IMR-90 (cell line): ENCODE data around the gene HERC3. TPM values are rescaled to one million over a fixed set of nuclear protein-coding genes. Genes with fewer than 3 reads are reported as not detected.

Experiments
- ATAC-seq: fragments of 200-7000 bp; cut with Tn5 transposase; 2 replicates; pipeline ENCODE4 v1.9.1; 2020; ENCODE audit warnings: low read depth, mild to moderate bottlenecking, moderate library complexity
- BruUV-seq: library from RNA; stranded (reverse); fragments of 400-500 nt; replicated peaks from 2 replicates; lab custom pipeline; 2021; lab: Mats Ljungman, UMichigan
- CTCF ChIA-PET: fragments of 300-600 bp; formaldehyde crosslinking; extraction: SDS; loops from one replicate; lab custom pipeline; 2021; ENCODE audit warnings: antibody characterized with exemption; lab: Yijun Ruan, JAX
- POLR2A ChIA-PET: fragments of 300-600 bp; sonication (Branson Sonifier 250); formaldehyde crosslinking; loops from one replicate; lab custom pipeline; 2022; ENCODE audit warnings: antibody characterized with exemption; ENCODE audit not compliant: unreplicated experiment; lab: Charles Lee
- DNase-seq: peaks from one replicate; pipeline ENCODE4 v3.0.0; 2013
- H2AFZ ChIP-seq: replicated peaks from 2 replicates; pipeline ENCODE3; 2013; ENCODE audit warnings: low read length, mild to moderate bottlenecking; ENCODE audit not compliant: poor library complexity
- H2AK5ac ChIP-seq: 2 replicates; pipeline ENCODE4 v1.6.1; 2013; ENCODE audit warnings: low read depth, low read length, inconsistent platforms
- H2AK9ac ChIP-seq: replicated peaks from 2 replicates; pipeline ENCODE3; 2013; ENCODE audit warnings: mild to moderate bottlenecking, low read depth, low read length, moderate library complexity; ENCODE audit not compliant: poor library complexity
- H2BK120ac ChIP-seq: 2 replicates; pipeline ENCODE4 v1.6.1; 2013; ENCODE audit warnings: low read depth, low read length, inconsistent platforms
- H2BK15ac ChIP-seq: 3 replicates; pipeline ENCODE4 v1.6.1; 2013; ENCODE audit warnings: low read depth, low read length, inconsistent platforms
- H2BK20ac ChIP-seq: 2 replicates; pipeline ENCODE4 v1.6.1; 2013; ENCODE audit warnings: low read depth, mild to moderate bottlenecking, inconsistent platforms, low read length, moderate library complexity
- H2BK5ac ChIP-seq: 2 replicates; pipeline ENCODE4 v1.6.1; 2013; ENCODE audit warnings: mild to moderate bottlenecking, low read depth, low read length, inconsistent platforms; ENCODE audit not compliant: poor library complexity, severe bottlenecking
- H3K14ac ChIP-seq: replicated peaks from 2 replicates; pipeline ENCODE4 v1.6.1; 2013; ENCODE audit warnings: low read depth, low read length, inconsistent platforms
- H3K18ac ChIP-seq: 2 replicates; pipeline ENCODE4 v1.6.1; 2013; ENCODE audit warnings: low read depth, low read length, control low read depth
- H3K23ac ChIP-seq: 2 replicates; pipeline ENCODE4 v1.6.1; 2013; ENCODE audit warnings: low read depth, low read length, inconsistent platforms
- H3K27ac ChIP-seq: 2 replicates; pipeline ENCODE4 v1.5.1; 2013; ENCODE audit warnings: mild to moderate bottlenecking, control low read depth, low read length; ENCODE audit not compliant: insufficient read depth
- H3K27me3 ChIP-seq: 2 replicates; pipeline ENCODE4 v1.6.1; 2013; ENCODE audit warnings: low read length; ENCODE audit not compliant: control insufficient read depth, insufficient read depth
- H3K36me3 ChIP-seq: 2 replicates; pipeline ENCODE4 v1.6.1; 2013; ENCODE audit warnings: low read length, mixed read lengths; ENCODE audit not compliant: control insufficient read depth, insufficient read depth
- H3K4ac ChIP-seq: 2 replicates; pipeline ENCODE4 v1.6.1; 2013; ENCODE audit warnings: low read depth, low read length, inconsistent platforms
- H3K4me1 ChIP-seq: 2 replicates; pipeline ENCODE4 v1.6.1; 2013; ENCODE audit warnings: low read length, mixed read lengths; ENCODE audit not compliant: control insufficient read depth, insufficient read depth
- H3K4me2 ChIP-seq: 2 replicates; pipeline ENCODE4 v1.6.1; 2013; ENCODE audit warnings: low read depth, mild to moderate bottlenecking, control low read depth, low read length, moderate library complexity
- H3K4me3 ChIP-seq: 2 replicates; pipeline ENCODE4 v1.5.1; 2013; ENCODE audit warnings: low read depth, mild to moderate bottlenecking, control low read depth, low read length, moderate library complexity; ENCODE audit not compliant: insufficient read depth
- H3K56ac ChIP-seq: 2 replicates; pipeline ENCODE4 v1.6.1; 2013; ENCODE audit warnings: low read length, inconsistent platforms; ENCODE audit not compliant: insufficient read depth; ENCODE audit errors: extremely low read depth
- H3K79me1 ChIP-seq, 2 experiments: 2 replicates each; pipeline ENCODE4 v1.6.1; 2013; ENCODE audit warnings: low read length in 2 of 2, inconsistent platforms in 1 of 2, low read depth in 1 of 2
- H3K9ac ChIP-seq: 2 replicates; pipeline ENCODE4 v1.6.1; 2013; ENCODE audit warnings: low read depth, low read length, control low read depth
- H3K9me1 ChIP-seq: 2 replicates; pipeline ENCODE4 v1.6.1; 2013; ENCODE audit warnings: low read length, inconsistent platforms; ENCODE audit not compliant: insufficient read depth
- H3K9me3 ChIP-seq: 2 replicates; pipeline ENCODE4 v1.6.1; 2013; ENCODE audit warnings: low read length; ENCODE audit not compliant: control insufficient read depth, insufficient read depth
- H4K20me1 ChIP-seq: 2 replicates; pipeline ENCODE4 v1.6.1; 2013; ENCODE audit warnings: low read length, inconsistent platforms; ENCODE audit not compliant: insufficient read depth
- H4K5ac ChIP-seq: 2 replicates; pipeline ENCODE4 v1.6.1; 2013; ENCODE audit warnings: mild to moderate bottlenecking, low read depth, low read length, control low read depth
- H4K8ac ChIP-seq, 2 experiments: 2 replicates each; pipeline ENCODE4 v1.6.1; 2013; ENCODE audit warnings: low read depth in 2 of 2, low read length in 2 of 2, control low read depth in 1 of 2, inconsistent platforms in 1 of 2
- H4K91ac ChIP-seq: 2 replicates; pipeline ENCODE4 v1.6.1; 2013; ENCODE audit warnings: low read depth, low read length, inconsistent platforms; ENCODE audit not compliant: insufficient read depth
- WGBS, 2 experiments: methylation state at CpG; one replicate each; pipeline versions ENCODE4 v1.1.5 to v1.1.7; 2013; ENCODE audit warnings: missing lambda C conversion rate in 2 of 2; ENCODE audit not compliant: insufficient read length in 1 of 2; ENCODE audit errors: extremely low coverage in 2 of 2; 5-methylcytosine and 5-hydroxymethylcytosine counted together
- dilution Hi-C: fragments of 300-500 bp; cut with HindIII; formaldehyde crosslinking; loops from one replicate; pipeline ENCODE4 v1.14.3; 2018; ENCODE audit warnings: low sequenced_read_pairs; ENCODE audit not compliant: unreplicated experiment
- in situ Hi-C: fragments of 300-500 bp; cut with MboI; formaldehyde crosslinking; loops from 3 replicates; pipeline ENCODE4 v1.14.3; 2019; ENCODE audit warnings: low sequenced_read_pairs, inconsistent platforms, mixed read lengths
- intact Hi-C: fragments of 100-400 bp; cut with micrococcal nuclease; formaldehyde crosslinking; loops from 2 replicates; pipeline ENCODE4 v1.10.0; 2022
- polyA plus RNA-seq, 3 experiments: library from polyadenylated mRNA; depleted of rRNA; stranded (reverse); fragments of >200 nt; gene quantifications; 2 replicates each; pipeline ENCODE4 v1.2.3, GENCODE V29; 2012; ENCODE audit warnings: low replicate concordance in 1 of 3
- total RNA-seq: library from RNA; depleted of rRNA; stranded (reverse); fragments of >200 nt; gene quantifications from 2 replicates; pipeline ENCODE4 v1.2.3, GENCODE V29; 2012
- TF ChIP-seq, protein P1 (sequence below): conservative IDR thresholded peaks from 2 replicates; pipeline ENCODE4 v1.5.1; 2012; ENCODE audit warnings: mild to moderate bottlenecking, low read depth, low read length, improper control_type of control experiment

Gene HERC3
- total and polyA plus RNA-seq, 2 of the 4 experiments (the other 2 are of a cell fraction), result 8.9 to 9.5 TPM

DNA sequence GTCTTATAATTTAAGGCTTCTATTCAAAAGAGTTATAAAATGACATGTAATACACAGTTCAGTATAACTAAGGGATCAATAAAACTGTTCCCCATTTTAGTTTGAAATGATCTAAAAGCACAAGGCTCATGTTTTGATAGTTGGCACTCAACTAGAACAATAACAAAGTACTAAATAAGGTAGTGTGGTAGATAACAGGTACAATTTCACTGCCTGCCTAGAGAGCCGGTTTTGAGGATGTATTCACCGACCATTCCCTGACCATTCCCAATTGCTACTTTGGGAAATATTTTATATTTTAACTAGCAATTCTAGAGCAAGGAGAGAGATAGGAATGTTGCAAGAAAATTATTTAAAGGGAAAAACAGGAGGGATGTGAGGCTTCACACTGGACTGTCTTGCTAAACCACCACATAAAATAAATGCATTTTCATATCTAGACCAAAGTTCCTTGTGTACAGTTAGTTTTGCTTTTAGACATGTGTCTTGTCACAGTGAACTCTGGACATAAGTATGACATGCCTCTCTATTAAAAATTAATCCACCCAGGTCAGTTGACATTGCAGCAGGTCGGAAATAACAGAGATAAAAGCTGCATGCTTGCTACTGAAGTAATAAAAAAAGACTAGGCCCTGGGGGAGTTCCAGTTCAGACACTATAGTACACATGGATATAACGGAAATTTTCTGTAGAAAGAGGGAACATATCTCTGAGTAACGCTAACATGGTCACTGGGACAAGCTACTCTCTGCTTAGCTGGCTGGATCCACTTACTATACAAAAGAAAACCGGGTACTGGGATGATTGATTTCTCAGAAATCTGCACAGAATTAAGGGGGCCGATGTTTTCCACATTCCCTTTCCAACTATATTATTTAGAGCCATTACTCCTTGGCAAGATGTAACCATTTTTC lies 161.6 kb downstream of the HERC3 start:
- Histone ChIP-seq H2BK120ac (no peak overlapping the region), H4K8ac (no peak overlapping the region), H3K9me3 (no peaks in the 10 kb centered on the region), H4K5ac (no peak overlapping the region), H3K4me2 (no peak overlapping the region), H4K91ac (no peak overlapping the region), H3K36me3 (peaks cover 23% of the 10 kb centered on the region), H3K56ac (no peak overlapping the region), H3K4me3 (no peak overlapping the region), H3K9ac (no peak overlapping the region), H3K9me1 (peaks cover 15% of the 10 kb centered on the region), H3K4ac (no peak overlapping the region), H2BK5ac (no peak overlapping the region), H2AK9ac (no peak overlapping the region), H2BK15ac (no peak overlapping the region), H4K20me1 (no peaks in the 10 kb centered on the region), H3K18ac (no peak overlapping the region), H3K79me1 (0 out of 4 replicates have a peak, but pooled peaks cover 0 to 3% of the 10 kb centered on the region in 2 experiments), H2AK5ac (no peak overlapping the region), H2AFZ (no peak overlapping the region), H3K27ac (no peak overlapping the region), H3K23ac (no peak overlapping the region), H3K4me1 (peaks cover 9% of the 10 kb centered on the region), H3K27me3 (no peaks in the 10 kb centered on the region), H3K14ac (no peak overlapping the region), H2BK20ac (no peak overlapping the region)
- DNase-seq (no peak), ATAC-seq (no peak)
- intact Hi-C loops (no loop called here), in situ Hi-C loops (no loop called here), dilution Hi-C loops (no loop called here)
- ChIA-PET CTCF (interaction anchor here (0.9 kb wide), 1 partner anchor 8 kb away, joined by 3 read pairs; no protein-coding TSS in a partner anchor), POLR2A (no interaction called here)
- no CpG with 5 or more reads among the region's 7 CpGs for WGBS, 2 experiments
- TF ChIP-seq, protein P1, sequence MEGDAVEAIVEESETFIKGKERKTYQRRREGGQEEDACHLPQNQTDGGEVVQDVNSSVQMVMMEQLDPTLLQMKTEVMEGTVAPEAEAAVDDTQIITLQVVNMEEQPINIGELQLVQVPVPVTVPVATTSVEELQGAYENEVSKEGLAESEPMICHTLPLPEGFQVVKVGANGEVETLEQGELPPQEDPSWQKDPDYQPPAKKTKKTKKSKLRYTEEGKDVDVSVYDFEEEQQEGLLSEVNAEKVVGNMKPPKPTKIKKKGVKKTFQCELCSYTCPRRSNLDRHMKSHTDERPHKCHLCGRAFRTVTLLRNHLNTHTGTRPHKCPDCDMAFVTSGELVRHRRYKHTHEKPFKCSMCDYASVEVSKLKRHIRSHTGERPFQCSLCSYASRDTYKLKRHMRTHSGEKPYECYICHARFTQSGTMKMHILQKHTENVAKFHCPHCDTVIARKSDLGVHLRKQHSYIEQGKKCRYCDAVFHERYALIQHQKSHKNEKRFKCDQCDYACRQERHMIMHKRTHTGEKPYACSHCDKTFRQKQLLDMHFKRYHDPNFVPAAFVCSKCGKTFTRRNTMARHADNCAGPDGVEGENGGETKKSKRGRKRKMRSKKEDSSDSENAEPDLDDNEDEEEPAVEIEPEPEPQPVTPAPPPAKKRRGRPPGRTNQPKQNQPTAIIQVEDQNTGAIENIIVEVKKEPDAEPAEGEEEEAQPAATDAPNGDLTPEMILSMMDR, result no peak
- no TSS peak for BruUV-seq
